Activated naive CD8-positive, alpha-beta T cell treated with anti-CD3 and anti-CD28 coated beads, Interleukin-2, amount 10 ng/mL, durations not matched to agents 7 days and 5 days (primary cell): Measurements from ENCODE around the gene KMT2D. TPM values are rescaled to one million over a fixed set of nuclear protein-coding genes. Genes with fewer than 3 reads are reported as not detected.

Experiments used
- ATAC-seq: fragments of 150-1000 bp; cut with Tn5 transposase; one replicate; pipeline ENCODE4 v1.10.0; 2021; ENCODE audit warnings: low read depth, moderate library complexity
- POLR2A ChIA-PET: fragments of 350-600 bp; sonication (Branson Sonifier 250); formaldehyde crosslinking; loops from one replicate; lab custom pipeline; 2021; ENCODE audit warnings: antibody characterized with exemption; lab: Charles Lee
- DNase-seq: peaks from one replicate; pipeline ENCODE4 v3.0.0; 2021
- H3K27ac Mint-ChIP-seq: one replicate; pipeline ENCODE4 v1.8.0; 2022; ENCODE audit warnings: mild to moderate bottlenecking, mixed read lengths
- H3K27me3 Mint-ChIP-seq: one replicate; pipeline ENCODE4 v1.8.0; 2022; ENCODE audit warnings: mild to moderate bottlenecking, moderate library complexity, mixed read lengths
- H3K36me3 Mint-ChIP-seq: one replicate; pipeline ENCODE4 v1.8.0; 2021; ENCODE audit warnings: mild to moderate bottlenecking, mixed read lengths
- H3K4me1 Mint-ChIP-seq: one replicate; pipeline ENCODE4 v1.8.0; 2021; ENCODE audit warnings: mixed read lengths
- H3K4me3 Mint-ChIP-seq: one replicate; pipeline ENCODE4 v1.8.0; 2022; ENCODE audit warnings: mild to moderate bottlenecking, moderate library complexity, mixed read lengths
- H3K9me3 Mint-ChIP-seq: one replicate; pipeline ENCODE4 v1.8.0; 2021; ENCODE audit warnings: mixed read lengths
- total RNA-seq, 2 experiments: library from RNA; stranded (reverse); gene quantifications; one replicate each; pipeline ENCODE4 v1.2.3, GENCODE V29; 2021

Gene KMT2D
- total RNA-seq, 2 experiments from 2014 or later, result 123 to 129 TPM

- Mint-ChIP-seq H3K36me3 (peaks cover 19% of the 10 kb centered on the region), H3K4me1 (peaks cover 23% of the 10 kb centered on the region), H3K27me3 (no peaks in the 10 kb centered on the region), H3K9me3 (no peaks in the 10 kb centered on the region), H3K27ac (no peak overlapping the region), H3K4me3 (no peak overlapping the region)
- POLR2A ChIA-PET, result interaction anchor here (1.1 to 1.9 kb wide), 2 partner anchors 14 to 35 kb away, joined by 5 to 7 read pairs; no protein-coding TSS in a partner anchor
- no peak for DNase-seq
- no peak for ATAC-seq
These were observed 46.0 kb downstream of the KMT2D start for GRCh38 chr12:49014547-49014946.

DNA sequence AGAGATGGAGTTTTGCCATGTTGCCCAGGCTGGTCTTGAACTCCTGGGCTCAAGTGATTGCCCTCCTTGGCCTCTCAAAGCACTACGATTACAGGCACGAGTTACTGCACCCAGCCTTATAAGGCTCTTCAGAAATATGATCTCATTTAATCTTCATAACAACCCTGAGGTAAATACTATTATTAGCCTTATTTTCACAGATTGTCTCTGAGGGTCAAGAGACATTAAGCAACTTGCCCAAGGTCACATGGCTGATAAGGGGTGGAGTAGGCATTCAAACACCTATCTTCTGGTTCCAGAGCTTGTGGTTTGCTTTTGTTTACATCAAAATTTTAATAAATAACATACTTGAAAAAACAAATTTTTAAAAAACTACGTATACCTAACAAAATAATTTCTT lies 47.2 kb downstream of the KMT2D start:
- no peak overlapping the region for H3K4me3 Mint-ChIP-seq
- peaks cover 16% of the 10 kb centered on the region for H3K4me1 Mint-ChIP-seq
- H3K36me3 Mint-ChIP-seq, result peaks cover 17% of the 10 kb centered on the region
- H3K27ac Mint-ChIP-seq, result no peak overlapping the region
- DNase-seq (no peak), ATAC-seq (no peak)
- H3K27me3 Mint-ChIP-seq, result no peaks in the 10 kb centered on the region
- POLR2A ChIA-PET, result interaction anchor here (1.9 kb wide), 1 partner anchor 13 kb away, joined by 7 read pairs; no protein-coding TSS in a partner anchor
- no peaks in the 10 kb centered on the region for H3K9me3 Mint-ChIP-seq

DNA sequence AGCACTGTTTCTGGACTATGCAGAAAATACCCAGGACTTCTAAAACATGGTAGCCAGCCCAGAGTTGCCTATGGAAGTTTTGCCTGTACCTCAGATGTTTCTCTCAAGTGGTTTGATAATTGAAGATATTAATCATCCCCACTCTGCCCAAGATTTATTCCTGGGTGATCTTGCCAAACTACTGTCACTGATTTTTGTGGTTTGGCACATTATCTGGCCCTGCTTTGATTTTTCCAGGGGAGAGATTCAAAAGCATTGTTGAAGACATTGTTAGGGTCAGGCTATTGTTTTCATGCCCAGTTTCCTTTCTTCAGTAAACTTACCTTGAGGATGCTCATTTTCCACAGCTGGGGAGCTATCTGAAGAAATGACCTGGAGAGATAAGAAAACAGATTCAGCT lies 47.9 kb downstream of the KMT2D start:
- Mint-ChIP-seq H3K27me3 (no peaks in the 10 kb centered on the region), H3K36me3 (peaks cover 17% of the 10 kb centered on the region), H3K27ac (no peak overlapping the region), H3K9me3 (no peaks in the 10 kb centered on the region), H3K4me3 (no peak overlapping the region), H3K4me1 (peaks cover 14% of the 10 kb centered on the region)
- no peak for ATAC-seq
- no peak for DNase-seq
- POLR2A ChIA-PET, result interaction anchor here (0.5 kb wide), 1 partner anchor 242 kb away, joined by 5 read pairs; no protein-coding TSS in a partner anchor

Other genes with a start within 250 kb of the KMT2D start
- 10 to 100 TPM; 13.4 to 20.0 TPM for gene CACNB3, start 242.3 kb downstream of the KMT2D start, total RNA-seq
- gene DDX23, start 208.6 kb downstream of the KMT2D start, total RNA-seq, result 100 to 1,000 TPM; 135 to 162 TPM
- gene RND1, start 194.9 kb downstream of the KMT2D start, total RNA-seq, result 1 to 10 TPM; 3.8 to 4.9 TPM
- 10 to 100 TPM; 51.9 to 53.4 TPM for gene FKBP11, start 135.3 kb downstream of the KMT2D start, total RNA-seq
- gene ARF3, start 103.3 kb downstream of the KMT2D start, total RNA-seq, result 10 to 100 TPM; 88.0 to 96.5 TPM
- gene WNT10B, start 89.1 kb downstream of the KMT2D start, total RNA-seq, result 10 to 100 TPM in 1 of 2 experiments, 1 to 10 TPM in 1; 9.4 to 10.1 TPM
- gene WNT1, start 82.5 kb downstream of the KMT2D start, total RNA-seq, result 1 to 10 TPM; 1.7 to 2.0 TPM
- gene DDN, start 61.4 kb downstream of the KMT2D start, total RNA-seq, result under 1 TPM; 0.20 to 0.30 TPM
- gene PRKAG1, start 42.0 kb downstream of the KMT2D start, total RNA-seq, result 10 to 100 TPM; 50.0 to 56.6 TPM
- gene RHEBL1, start 9.2 kb upstream of the KMT2D start, total RNA-seq, result 1 to 10 TPM; 8.0 to 9.7 TPM
- under 1 TPM; 0.11 to 0.25 TPM for gene DHH, start 34.0 kb upstream of the KMT2D start, total RNA-seq
- 100 to 1,000 TPM; 111 to 112 TPM for gene LMBR1L, start 50.1 kb upstream of the KMT2D start, total RNA-seq
- 1,000 to 10,000 TPM; 1,302 to 1,389 TPM for gene TUBA1B, start 70.6 kb upstream of the KMT2D start, total RNA-seq
- gene TUBA1A, start 128.3 kb upstream of the KMT2D start, total RNA-seq, result 100 to 1,000 TPM in 1 of 2 experiments, 10 to 100 TPM in 1; 99.5 to 101 TPM
- gene TUBA1C, start 204.3 kb upstream of the KMT2D start, total RNA-seq, result 100 to 1,000 TPM; 162 to 168 TPM
- under 1 TPM in 1 of 2 experiments, not detected in 1; 0.67 TPM for gene PRPH, start 234.4 kb upstream of the KMT2D start, total RNA-seq